GM18861 (cell line): ENCODE results near the gene AFAP1.
A peak's percentile ranks its signal among the peaks of the same experiment; 100 is the strongest.

Experiments
- ATAC-seq: cut with Tn5 transposase; IDR thresholded peaks from one replicate; pipeline ENCODE4 v1.9.1; 2021; ENCODE audit not compliant: unreplicated experiment

Gene AFAP1

GRCh38 chr4:7939377-7940108, at the start of gene AFAP1:
Gene AFAP1 (minus strand): TSS chr4:7939861. CDS start chr4:7872078, 67,783 bp downstream.
- ATAC-seq, result no peak

GRCh38 chr4:7988437-7988836, 48.8 kb upstream of the AFAP1 start:
- no peak for ATAC-seq

- ATAC-seq, result no peak
Observed at GRCh38 chr4:7987148-7987989, 47.7 kb upstream of the AFAP1 start.

DNA sequence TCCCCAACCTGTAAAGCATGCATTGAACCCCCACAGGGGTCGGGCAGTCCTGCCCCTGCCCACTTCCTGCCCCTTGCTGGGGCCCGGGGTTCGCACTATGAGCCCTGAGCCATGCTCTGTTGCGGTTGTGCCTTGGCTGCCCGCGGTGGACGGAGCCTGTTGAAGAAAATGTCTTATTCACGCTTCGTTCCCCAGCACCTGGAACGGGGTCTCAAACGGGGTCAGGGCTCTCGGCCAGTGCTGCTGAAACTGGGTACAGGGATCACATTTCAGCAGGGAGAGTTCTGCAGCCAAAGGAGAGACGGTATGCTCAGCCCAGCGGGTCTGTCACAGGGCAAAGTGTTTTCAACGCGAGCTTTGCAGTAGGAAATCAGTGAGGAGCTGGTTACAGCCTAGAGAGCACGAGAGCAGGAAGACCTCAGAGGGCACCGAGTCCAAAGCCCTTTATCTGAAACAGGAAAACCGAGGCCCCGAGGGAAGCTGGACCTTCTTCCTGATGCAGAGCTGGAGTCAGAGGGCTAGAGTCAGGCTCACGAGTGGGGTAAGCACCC, 46.3 kb upstream of the AFAP1 start:
- no peak for ATAC-seq

- no peak for ATAC-seq
Observed at GRCh38 chr4:7985072-7985471, 45.4 kb upstream of the AFAP1 start.

GRCh38 chr4:7984286-7984925, 44.7 kb upstream of the AFAP1 start:
- no peak for ATAC-seq

DNA sequence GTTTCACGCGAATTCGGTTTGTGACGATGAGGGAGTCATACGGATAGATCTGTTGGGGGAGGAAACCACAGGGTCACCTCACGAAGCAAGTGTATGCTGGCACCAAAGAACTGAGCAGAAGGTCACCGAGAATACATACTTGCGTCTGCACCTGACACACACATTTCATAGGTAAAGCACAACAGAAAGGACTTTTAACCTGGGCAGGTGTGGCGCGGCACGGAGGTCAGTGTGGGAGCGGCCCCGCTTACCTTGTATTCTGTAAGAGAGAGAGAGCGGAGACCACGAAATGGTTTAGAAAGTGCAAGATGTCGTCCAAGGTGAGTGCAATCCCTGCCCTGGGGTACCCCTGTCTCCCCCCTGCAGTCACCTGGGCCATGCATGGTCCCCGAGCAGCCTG, 43.6 kb upstream of the AFAP1 start:
- ATAC-seq, result no peak

GRCh38 chr4:7981738-7982394, 42.2 kb upstream of the AFAP1 start:
- no peak for ATAC-seq

DNA sequence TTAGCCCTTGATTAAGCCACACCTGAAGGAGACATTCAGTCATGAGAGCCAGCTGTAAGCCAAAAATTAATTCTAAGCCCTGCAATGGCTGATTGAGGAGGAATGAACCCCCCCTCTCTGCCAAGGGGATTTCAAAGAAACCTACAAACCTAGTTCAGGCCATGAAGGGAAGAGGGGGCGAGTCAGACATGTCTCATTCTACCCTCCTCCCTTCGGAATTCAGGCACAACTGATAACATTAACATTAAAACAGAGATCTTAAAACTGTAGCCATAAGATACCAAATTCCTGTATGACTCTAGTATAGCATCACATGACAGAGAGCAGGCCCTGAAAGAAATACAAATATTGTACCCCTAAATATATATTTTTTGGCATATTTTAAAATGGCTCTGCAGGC, 40.4 kb upstream of the AFAP1 start:
- no peak for ATAC-seq

DNA sequence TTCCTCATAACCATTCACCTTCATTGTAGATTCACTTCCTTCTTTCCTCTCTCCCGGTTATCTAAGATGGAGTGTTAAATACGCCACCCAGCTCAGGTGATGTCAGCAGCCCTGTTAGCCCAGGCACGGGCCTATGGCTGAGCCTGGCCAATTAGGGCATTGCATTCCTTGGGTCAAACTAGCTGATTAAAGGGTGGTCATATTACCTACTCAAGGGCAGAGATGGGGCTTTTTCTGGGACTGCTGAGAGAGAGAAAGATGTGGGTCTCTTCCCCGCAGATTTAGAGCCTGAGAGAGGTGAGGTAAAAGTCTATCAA, 39.9 kb upstream of the AFAP1 start:
- ATAC-seq, result no peak

GRCh38 chr4:7978907-7979651, 39.4 kb upstream of the AFAP1 start:
- no peak for ATAC-seq

GRCh38 chr4:7978489-7978888, 38.8 kb upstream of the AFAP1 start:
- no peak for ATAC-seq

DNA sequence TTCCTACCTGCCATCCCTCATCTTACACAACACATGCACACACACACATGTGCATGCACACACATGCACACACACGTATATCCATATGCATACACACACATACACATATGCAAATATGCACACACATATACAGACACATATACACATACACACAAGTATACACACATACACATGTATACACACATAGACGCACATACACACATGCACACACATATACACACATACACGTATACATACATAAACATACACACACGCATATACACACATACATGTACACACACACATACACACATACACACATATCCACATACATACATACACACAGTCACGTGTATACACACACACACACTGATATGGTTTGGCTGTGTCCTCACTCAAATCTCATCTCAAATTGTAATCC, 37.0 kb upstream of the AFAP1 start:
- ATAC-seq, result no peak

DNA sequence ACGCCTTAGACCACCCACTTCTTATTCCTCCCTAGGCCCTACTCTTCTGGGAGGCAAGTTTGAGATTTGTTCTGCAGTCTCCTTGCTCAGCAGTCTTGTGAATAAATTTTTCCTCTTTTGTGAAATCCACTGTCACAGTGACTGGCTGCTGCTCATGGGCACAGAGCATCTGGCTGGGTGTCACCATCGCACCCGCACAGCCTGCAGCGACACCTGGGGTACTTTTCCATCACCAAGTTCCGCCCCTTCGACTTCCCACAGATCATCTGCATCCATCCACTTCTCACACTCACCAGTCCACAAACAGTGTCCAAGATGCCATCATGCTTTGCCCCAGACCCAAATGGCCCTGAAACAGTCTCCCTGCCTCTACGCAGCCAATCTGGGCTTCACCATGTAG, 36.4 kb upstream of the AFAP1 start:
- ATAC-seq, result no peak

DNA sequence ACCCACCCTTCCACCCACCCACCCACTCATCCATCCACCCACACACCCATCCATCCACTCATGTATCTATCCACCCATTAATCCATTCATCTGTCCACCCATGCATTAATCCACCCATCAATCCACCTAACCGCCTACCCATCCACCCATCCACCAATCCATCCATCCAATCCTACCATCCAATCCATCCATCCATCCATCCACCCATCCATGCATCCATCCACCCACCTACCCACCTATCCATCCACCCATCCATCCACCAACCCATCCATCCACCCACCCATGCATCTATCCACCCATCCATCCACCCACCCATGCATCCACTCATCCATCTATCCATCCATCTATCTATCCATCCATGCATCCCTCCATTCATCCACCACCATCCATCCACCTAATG, 34.8 kb upstream of the AFAP1 start:
- ATAC-seq, result no peak

- ATAC-seq, result no peak
Observed at GRCh38 chr4:7973545-7973981, 33.9 kb upstream of the AFAP1 start.

GRCh38 chr4:7971881-7972500, 32.3 kb upstream of the AFAP1 start:
- ATAC-seq, result no peak

DNA sequence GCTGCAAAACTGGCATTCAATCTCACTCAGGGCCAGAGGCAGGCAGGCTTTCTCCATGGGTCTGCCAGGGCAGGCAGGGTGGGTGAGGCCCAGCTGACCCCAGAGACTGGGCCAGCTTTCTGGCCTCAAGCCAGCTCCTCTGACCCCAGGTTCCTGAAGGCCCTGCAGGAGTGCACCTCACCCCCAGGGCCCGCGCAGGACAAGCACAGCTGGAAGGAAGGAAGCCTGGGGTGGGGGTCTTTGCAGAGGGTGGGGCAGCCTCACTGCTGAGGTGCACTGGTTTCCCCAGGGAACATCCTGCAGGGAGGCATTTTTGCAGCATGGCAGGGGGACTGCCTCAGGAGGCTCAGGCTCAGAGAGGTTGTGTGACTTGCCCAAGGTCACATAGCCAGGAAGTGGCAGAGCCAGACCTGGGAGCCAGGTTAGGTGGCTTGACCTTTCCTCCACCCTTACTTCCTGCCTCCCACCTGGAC, 31.5 kb upstream of the AFAP1 start:
- no peak for ATAC-seq

GRCh38 chr4:7970361-7970946, 30.8 kb upstream of the AFAP1 start:
- peak; percentile 14 for ATAC-seq
